Adrenal gland (tissue), 5 donors: ENCODE data around the gene ASB16.

Experiments used
- POLR2A ChIP-seq, 2 donors: fragments of 450-650 bp; IDR thresholded peaks; one replicate each; pipeline ENCODE4 v1.6.1; 2017; ENCODE audit warnings: antibody characterized with exemption in 2 of 2, mild to moderate bottlenecking in 2 of 2, moderate library complexity in 1 of 2
- TF ChIP-seq, protein P1 (sequence below), 6 experiments: fragments of 450-650 bp in 4 of 6; fragments of 200-600 bp in 2 of 6; sonication (generic) in 1 of 6; IDR thresholded peaks; 1 replicate in 5 of 6; 2 replicates in 1 of 6; pipeline versions ENCODE4 v1.5.1 to v1.8.0; 2016 to 2021; ENCODE audit warnings: antibody characterized with exemption in 6 of 6, mild to moderate bottlenecking in 2 of 6, moderate library complexity in 1 of 6
- donor health status: DM: no; HTN: no; CAD: no.

GRCh38 chr17:44205962-44206824 lies 35.7 kb downstream of the ASB16 start:
- TF ChIP-seq, protein P1, sequence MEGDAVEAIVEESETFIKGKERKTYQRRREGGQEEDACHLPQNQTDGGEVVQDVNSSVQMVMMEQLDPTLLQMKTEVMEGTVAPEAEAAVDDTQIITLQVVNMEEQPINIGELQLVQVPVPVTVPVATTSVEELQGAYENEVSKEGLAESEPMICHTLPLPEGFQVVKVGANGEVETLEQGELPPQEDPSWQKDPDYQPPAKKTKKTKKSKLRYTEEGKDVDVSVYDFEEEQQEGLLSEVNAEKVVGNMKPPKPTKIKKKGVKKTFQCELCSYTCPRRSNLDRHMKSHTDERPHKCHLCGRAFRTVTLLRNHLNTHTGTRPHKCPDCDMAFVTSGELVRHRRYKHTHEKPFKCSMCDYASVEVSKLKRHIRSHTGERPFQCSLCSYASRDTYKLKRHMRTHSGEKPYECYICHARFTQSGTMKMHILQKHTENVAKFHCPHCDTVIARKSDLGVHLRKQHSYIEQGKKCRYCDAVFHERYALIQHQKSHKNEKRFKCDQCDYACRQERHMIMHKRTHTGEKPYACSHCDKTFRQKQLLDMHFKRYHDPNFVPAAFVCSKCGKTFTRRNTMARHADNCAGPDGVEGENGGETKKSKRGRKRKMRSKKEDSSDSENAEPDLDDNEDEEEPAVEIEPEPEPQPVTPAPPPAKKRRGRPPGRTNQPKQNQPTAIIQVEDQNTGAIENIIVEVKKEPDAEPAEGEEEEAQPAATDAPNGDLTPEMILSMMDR (IDR thresholded peaks at IDR 0.05) = no peak
- TF ChIP-seq POLR2A (IDR thresholded peaks at IDR 0.05) = no peak
